ENCODE data around the gene WDR33.

DNA sequence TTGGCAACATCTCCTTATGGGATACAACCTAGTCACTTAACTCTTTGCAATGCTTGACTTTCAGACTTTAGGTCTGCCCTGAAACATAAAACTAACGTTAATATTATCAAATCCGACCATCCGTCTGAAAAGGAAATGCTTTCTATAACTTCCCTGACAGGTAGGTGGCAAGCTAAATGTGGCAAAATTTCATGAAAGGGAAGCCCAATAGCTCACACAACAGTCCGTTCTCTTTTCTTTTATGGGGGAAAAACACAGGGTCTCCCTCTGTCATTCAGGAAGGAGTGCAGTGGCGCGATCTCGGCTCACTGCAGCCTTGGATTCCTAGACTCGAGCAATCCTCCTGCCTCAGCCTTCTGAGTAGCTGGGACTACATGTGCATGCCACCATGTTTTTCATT, 56.8 kb downstream of the WDR33 start:
- TF ChIP-seq, protein P1, sequence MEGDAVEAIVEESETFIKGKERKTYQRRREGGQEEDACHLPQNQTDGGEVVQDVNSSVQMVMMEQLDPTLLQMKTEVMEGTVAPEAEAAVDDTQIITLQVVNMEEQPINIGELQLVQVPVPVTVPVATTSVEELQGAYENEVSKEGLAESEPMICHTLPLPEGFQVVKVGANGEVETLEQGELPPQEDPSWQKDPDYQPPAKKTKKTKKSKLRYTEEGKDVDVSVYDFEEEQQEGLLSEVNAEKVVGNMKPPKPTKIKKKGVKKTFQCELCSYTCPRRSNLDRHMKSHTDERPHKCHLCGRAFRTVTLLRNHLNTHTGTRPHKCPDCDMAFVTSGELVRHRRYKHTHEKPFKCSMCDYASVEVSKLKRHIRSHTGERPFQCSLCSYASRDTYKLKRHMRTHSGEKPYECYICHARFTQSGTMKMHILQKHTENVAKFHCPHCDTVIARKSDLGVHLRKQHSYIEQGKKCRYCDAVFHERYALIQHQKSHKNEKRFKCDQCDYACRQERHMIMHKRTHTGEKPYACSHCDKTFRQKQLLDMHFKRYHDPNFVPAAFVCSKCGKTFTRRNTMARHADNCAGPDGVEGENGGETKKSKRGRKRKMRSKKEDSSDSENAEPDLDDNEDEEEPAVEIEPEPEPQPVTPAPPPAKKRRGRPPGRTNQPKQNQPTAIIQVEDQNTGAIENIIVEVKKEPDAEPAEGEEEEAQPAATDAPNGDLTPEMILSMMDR (tag by site-specific recombination; IDR thresholded peaks at IDR 0.05) = no peak
- TF ChIP-seq REPIN1 (tag by site-specific recombination; IDR thresholded peaks at IDR 0.05; ENCODE audit: low read depth) = no peak

Measured in HEK293 (cell line).